OCI-M1 (cell line): Measurements from ENCODE around the gene CPTP.
A peak's percentile ranks its signal among the peaks of the same experiment; 100 is the strongest.

ENCODE experiments used
- DNase-seq: peaks from one replicate; lab custom pipeline; 2025; lab: John Stamatoyannopoulos, UW

Gene CPTP

DNA sequence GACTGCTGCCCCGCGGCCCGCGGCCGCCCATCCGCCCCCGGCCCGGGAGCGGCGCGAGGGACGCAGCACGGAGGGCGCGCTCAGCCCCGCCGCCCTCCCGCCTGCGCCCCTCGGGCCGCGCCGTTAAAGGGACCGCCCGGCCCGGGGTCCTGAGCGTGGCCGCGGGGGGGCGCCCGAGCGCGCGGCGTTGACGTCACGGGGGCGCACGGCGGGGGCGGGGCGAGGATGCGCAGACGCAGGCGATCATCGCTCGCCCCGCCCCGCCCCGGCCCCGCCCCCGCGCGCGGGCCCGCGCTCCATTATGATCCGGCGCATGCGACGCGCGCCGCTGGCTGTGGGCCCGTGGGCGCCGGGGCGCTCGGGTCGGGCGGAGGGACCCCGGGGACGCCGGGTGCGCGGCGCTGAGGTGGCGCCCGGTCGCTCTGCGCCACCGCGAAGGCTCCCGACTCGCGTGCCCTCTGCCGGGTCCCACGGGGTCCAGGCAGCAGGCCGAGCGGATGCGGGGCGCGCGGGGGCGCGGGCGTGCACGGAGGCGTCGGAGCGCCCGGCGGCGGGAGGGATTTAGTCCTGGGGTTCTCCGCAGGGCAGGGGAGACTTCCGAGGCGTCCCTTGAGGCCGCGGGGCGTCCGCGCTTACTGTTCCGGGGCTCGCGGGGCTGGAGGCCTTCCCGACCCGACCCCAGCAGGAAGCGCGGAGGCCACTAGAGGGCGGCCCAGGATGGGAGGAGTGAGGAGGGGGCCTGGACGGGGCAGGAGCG is 24.8 kb downstream of the CPTP start, which contains the start of gene DVL1:
Gene DVL1 (minus strand): TSS at position 163 of the 757 bp plus-strand sequence. CDS start 353 bp downstream, outside the sequence.
- DNase-seq, result peak; percentile 68

DNA sequence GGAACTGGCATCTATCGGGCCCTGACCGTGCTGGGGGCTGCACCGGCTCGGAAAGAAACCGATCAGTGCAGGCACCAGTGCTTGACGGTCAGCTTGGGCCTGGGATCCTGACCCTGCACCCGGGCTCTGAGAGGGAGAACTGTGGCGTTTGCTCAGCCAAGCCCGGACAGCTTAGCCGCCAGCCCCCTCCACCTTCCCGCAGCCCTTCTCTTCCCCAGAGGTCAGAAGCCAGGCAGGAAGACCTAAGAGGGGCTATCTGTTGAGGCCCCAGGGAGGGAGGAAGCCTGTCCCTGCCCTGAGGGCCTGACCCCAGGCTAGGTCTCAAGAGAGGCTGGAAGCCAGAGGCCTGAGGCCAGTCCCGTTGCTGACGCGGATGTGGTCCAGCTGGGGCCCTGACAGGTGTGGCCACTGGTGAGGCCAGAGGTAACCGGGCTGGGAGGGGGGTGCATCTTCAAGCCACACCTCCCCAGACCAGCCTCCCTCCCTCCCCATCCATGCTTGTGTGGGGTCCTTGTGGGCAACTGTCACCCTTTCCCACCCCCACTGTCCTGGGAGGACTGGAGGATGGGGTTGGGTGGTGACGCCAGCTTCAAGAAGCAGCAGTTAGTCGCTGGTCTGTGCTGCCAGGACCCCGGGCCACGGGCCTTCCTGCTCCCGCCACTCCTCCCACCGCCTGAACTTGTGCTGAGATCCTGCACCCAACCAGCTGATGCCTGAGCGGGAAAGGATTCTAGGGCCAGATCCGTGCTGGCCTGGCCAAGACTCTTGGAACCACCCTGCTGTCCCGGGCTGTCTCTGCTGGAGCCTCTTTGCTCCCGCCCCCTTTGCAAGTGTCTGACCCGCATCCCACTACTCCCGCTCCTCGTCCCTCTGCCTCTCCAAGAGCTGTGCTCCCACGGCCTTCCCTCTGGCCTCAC is 27.2 kb downstream of the CPTP start:
- no peak for DNase-seq

DNA sequence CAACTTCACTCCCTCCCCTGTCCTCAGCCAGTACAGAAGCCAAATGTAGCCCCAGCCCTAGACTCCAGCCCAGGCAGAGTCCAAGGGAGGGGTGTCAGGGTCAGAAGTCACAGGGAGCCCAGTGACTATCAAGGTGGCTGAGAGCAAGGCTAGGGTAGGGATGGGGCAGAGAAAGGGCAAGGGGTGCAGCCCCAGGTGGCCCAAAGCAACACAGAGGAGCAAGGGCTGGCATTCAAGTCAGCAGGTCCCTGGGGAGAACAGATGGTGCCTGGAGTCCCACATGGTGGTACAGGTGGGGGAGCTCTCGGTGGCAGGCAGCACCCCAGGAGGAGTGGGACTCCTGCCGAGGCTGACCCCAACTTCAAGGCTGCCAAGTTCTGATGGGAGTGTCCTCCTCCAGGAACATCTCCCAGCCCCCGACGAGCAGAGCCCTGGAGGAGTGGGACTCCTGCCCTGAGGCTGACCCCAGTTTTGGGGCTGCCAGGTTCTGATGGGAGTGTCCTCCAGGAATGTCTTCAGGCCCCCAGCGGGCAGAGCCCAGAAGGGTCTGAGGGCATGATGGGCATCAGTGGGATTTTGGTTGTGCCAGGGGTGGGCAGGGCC is 28.3 kb downstream of the CPTP start:
- no peak for DNase-seq

DNA sequence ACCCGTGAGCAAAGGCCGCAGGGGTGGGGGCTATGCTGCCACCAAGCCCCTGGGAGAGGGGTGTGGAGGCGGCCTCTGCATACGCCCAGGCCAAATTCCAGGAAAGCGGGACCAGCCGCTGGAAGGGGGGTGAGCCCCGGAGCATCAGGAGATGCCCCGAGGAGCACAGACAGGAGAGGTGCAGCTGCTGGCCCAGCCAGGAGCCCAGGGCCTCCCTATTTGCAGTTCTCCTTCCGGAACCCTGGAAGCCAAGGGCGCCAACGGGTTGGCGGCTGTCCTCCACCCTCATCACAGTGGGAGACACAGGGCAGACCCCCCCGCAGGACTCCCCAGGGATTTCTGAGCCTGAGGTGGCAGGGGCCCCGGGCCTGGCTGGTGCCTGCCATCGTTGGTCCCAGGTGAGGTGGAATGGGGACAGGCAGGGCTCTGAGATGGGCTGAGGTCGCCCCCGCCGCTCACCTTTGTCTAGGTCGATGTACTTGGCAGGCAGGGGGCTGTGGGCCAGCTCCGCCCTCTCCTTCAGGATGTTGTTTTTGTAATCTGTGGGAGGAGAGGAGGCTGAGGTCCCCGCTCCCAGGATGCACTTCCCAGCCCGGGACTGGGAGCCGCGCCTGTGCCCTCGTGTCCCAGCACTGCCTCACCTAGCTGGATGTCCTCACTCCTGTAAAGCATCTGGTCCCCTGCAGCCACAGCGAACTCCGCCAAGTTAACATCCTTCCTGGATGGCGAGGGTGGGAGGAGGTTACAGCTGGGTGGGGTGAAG is 29.0 kb downstream of the CPTP start:
- DNase-seq, result no peak

DNA sequence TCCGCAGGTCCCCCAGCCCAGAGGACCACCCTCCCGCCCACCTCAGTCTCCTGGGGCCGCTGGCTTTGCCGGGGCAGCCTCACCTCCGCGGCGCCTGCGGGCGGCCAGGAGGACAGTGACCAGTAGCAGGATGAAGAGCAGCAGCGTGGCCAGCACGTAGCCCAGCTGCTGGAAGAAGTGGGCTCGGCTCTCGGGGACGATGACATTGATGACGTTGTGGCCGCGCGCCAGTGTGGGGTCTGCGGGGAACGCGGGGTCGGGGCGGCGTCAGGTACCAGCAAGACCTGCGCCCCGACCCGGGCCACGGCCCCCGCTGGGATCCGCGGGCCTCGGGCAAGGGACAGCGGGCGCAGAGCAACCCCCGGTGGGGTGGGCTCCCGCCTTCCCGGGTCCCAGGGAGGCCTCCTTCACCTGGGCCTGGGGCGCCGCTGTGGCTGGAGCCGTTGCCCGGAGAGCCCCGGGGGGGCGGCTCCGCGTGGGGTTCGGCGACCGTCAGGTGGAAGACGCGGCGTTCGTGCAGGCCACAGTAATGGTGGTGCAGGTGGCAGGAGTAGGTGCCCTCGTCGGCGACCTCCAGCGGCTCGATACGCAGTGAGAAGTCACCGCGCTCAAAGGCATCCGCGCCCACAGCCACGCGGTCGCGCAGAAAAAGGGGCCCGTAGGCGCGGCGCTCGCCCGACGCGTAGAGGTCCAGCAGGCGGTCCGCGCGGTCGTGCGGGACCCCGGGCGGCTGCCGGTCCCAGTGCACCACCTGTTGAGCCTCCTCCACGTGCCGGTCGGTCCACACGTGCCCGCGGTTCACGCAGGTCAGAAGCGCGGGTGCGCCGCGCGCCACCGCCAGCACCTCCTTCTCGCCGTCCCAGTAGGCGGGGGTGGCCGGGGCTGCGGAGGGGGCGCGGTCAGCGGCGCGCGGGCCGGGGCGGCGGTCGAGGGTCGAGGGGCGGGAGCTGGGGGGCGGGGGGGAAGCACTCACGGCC is 30.0 kb downstream of the CPTP start:
- no peak for DNase-seq

DNA sequence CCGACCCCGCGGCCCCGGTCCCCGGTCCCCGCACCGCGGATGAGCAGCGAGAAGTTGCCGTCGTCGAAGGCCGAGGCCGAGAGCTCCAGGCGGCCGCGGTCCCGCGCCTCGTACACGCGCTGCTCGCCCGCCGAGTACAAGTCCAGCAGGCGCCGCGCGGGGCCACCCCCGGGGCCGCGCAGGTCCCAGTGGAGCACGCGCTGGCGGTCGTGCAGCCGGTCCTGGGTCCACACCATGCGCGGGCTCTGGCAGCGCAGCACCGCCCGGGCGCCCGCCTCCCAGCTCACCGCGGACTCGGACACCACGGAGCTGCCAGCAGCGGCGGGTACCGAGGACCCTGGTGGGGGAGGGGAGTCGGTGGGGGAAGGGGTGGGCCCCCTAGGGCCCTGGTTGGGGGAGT is 30.8 kb downstream of the CPTP start:
- DNase-seq, result no peak

DNA sequence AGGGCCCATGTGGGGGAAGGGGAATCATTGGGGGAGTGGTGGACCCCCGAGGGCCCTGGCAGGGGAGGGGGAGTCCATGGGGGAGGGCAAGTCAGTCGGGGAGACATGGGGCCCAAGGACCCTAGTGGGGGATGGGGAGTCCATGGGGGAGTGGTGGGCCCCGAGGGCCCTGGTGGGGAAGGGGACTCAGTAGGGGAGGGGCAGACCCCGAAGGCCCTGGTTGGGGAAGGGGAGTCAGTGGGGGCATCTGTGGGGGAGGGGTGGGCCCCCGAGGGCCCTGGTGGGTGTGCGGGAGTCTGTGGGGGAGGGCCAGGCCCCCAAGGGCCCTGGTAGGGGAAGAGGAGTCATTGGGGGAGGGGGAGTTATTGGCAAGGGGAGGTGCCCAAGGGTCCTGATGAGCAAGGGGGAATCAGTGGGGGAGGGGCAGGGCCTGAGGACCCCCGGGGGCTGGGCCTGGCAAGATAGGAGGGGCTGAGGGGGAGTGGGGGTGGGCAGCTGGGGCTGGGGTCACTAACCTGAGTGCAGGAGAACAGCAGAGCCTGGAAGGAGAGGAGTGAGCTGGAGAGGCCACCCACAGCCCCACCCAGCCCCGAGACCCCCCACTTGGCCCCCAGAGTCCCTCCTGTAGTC is 31.7 kb downstream of the CPTP start:
- DNase-seq, result no peak

DNA sequence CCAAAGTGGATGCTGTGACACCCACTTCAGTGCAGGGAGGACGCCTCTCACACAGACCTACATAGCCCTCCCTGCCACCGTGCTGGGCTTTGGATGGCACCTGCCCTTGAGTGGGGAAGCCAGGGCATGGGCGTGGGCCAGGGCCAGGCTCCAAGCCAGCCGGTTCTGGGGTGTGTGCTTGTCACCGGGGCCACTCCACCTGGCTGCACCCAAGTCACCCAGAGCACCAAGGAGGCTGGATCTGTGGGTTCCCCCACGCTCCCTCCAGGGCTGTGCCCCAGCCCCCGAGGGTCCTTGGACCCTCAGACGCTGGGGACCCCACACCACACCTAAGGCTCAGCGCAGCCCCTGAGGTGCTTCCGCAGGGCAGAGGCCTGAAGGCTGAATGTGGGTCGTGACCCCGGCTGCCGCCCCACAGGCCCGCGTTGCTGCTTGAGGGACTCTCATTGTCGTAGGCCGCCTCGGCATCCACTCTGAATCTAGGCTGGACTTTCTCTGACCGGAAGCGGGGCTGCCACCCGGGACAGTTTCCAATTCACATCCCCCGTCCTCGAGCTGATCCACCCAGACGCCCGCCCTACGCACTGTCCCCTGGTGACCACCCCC is 32.3 kb downstream of the CPTP start:
- DNase-seq, result no peak

DNA sequence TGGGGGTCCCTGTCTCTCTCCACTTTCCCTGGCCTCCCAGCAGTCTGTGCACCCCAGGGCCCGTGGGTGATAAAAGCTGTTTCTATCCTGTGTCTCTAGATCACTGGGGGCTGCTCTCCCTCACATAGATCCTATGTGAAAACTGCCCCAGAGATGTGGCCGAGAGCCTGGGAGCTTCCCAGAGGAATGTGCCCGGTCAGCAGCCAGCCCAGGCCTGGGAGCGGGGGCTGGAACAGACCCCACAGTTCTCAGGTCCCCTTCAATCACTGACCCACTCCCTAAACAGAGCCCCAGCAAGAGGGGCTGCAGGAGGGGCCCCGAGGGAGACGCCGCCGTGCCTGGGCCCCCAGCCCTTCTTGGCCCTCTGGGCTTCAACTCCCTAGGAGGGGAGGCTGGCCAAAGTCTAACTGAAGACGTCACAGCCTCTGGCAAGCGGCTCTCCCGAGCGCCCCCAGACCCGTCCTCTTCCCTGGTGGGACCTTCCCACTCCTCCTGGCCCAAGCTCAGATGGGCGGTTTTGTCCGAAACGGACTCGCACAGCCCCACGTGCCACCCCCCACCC is 33.4 kb downstream of the CPTP start:
- DNase-seq, result no peak

DNA sequence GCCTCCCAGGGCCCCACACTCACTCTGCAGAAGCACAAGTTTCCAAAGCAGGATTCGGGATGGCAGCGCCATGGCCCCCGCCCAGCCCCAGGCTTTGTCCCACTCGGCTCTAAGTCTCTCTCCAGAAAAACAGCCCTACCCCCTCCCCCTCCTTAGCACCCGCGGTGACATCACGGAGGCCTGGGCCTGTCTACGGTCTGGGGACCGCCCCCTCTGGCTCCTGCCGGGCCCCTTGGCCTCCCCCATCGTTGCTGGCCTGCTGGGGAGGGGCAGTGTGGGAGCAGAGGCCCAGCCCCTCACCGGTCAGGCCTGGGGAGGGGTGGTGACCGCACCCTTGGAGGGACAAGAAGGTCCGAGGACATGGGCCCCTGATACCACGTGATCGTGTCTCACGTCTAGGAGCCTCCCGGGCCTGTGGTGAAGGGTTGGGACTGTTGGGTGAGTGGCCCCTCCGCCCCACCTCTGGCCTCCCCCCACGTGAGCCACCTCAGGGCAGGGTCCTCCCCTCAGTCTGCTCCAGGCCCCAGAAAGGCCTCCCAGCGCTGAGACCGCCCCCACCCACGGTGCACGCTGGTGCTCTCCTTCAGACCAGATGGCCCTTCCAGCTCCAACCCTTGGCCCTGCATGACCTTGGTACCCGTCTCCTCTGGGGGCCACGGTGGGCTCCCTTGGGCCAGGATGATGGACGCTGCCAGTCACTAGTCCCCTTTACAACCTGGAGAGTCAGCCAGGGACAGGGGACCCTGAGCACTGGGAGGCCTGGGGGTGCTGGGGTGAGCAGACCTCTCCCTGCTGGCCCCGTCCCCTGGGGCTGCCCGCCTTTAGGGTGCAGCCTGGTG is 34.0 kb downstream of the CPTP start, which contains the start of gene MXRA8:
Gene MXRA8 (minus strand): TSS at position 123 of the 839 bp plus-strand sequence. CDS start 51 bp downstream, at position 72.
- peak; percentile 49 for DNase-seq

DNA sequence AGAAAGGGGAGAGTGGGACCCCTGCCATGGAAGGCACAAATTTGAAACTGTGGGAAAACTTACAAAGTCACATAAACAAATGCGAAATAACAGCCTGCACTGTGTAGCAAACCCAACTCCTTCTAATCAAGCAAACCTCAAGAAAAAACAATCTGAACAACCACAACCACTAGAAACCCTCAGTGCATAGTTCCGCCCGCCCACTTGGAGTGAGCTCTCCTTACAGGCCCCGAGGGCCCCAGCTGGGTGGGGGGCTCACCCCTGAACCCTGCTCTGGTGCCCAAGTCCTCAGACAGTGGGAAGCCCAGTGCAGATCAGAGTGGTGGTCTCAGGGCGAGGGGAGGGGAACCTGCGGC is 34.7 kb downstream of the CPTP start:
- no peak for DNase-seq

DNA sequence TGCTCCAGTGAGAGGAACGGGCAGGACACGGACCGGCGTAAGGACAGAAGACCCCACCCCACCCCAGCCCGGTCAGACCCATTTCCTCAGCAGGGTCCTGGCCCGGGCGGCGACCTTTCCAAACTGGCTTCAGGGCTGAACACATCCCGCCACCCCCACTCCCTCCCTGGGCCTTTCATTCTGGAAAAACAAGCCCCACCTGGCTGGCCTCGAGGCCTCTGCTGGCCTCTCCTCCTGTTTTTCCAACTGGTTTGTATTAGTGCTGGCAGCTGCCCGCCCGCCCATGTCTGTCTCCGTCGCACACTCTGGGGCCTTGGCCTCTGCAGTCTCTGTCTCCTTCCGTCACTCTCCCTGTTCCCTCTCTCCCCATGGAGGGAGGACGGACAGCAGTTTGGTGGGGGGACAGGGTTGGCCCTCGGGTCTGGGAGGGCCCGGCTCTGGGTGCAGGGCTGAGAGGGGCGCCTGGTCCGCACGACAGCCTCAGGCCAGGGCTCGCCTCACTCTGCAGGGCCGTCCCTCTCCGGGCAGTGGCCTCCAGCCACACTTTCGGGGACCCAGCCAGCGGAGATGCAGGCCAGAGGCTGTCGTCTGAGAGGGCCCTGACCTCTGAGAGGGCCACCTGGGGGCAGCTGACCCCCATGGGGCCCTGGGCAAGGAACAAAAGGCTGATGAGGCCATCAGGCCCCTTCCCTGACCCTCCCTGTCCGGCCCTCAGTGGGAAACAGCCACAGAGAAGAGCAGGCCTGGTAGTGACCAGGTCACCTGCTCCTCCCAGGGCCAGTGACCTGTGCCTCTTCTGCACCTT is 35.3 kb downstream of the CPTP start:
- no peak for DNase-seq

DNA sequence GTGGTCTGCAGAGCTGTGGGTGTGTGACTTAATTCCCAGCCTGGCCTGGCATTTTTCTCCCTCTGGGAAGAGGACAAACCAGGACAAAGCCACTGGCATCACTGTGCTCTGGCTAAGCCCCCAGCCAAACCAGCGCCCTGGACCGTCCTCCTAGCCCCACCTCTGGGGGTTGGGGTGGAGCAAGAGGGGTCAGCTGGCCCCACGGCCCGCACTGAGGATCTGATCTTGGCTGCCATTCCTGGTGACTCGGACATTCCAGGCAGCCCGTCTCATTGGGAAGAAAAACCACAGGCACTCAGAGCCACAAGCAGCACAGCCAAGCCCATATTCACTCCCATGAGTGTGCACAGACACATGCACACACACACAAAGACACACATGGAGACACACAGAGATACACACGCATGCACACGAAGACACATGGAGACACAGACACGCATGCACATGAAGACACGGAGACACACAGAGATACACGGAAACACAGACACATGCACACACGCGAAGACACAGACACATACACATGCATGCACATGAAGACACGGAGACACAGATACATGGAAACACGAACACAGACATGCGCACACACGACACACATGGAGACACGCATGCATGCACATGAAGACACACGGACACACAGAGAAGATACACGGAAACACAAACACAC is 36.0 kb downstream of the CPTP start:
- no peak for DNase-seq

DNA sequence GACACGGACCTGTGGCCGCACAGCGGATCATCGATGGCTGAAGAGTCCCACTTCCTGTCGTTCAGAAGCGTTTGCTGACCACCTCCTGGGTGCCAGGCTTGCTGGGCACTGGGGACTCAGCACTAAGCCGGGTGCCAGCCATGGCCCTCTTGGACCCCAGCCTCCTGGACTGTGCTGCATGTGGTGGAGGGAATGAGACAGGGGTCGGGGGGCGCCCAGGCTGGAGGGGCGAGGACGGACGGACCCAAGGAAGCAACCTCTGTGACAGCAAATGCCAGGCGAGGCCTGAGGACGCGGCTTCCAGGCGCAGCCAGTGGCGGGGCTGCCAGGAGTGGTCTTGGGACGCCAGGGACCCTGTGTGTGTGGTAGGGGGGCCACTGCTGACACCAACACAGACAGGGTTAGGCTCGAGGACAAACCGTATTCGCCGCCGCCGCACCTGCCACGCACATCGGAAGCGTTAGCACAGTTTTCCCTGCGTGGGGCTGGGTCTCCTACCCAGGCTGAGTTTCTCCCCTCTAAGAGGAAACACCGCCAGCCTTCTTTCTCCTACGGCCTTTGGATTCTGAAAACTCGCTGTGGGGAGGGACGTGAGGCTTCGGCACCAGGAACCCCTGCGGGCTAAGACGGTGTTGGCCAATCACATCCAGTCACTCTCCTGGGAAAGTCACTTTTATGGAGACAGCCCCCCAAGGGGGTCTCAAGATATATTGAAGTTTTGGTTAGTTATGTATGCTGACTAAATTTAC is 36.8 kb downstream of the CPTP start:
- no peak for DNase-seq

DNA sequence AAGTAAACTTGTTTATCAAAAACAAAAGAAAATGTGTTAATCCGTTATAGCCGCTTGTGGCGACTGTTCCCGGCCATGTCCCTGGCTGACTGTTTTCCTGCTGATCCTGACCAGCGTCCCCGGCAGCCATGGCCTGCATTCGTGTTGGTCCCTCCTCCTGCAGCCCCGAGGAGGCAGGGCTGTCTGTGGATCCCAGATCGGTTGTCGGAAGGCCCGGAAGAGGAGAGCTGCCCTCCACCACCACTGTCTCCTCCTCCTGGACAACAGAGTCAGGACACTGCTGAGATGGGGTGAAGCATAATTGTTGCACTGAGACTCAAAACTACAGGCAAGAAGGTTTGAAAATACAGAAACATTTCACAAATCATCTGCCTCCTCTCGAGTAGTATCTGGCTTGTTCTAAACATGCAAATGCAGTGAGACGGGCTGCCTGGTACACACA is 37.4 kb downstream of the CPTP start:
- DNase-seq, result no peak

DNA sequence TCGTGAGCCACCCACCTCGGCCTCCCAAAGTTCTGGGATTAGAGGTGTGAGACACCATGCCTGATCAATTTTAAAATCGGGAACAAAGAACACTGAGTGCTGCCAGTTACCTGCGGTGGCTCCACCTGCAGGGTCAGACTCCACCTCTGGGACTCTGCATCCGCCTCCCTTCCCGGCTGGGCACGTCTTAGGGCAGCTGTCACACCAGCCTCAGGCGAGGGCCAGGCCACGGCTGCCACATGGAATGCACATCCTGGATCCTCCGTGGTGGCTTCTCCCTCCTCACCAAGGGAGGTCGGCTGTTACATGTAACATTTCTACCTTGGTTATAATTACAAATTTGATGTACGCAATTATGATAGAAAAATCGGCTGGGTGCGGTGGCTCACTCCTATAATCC is 39.7 kb downstream of the CPTP start:
- DNase-seq, result no peak
